H9 (cell line): ENCODE results near the gene NRP1. TPM values are rescaled to one million over a fixed set of nuclear protein-coding genes. Genes with fewer than 3 reads are reported as not detected.

ENCODE experiments used
- DNase-seq: peaks from one replicate; pipeline ENCODE4 v3.0.0-alpha.2; 2017
- H2AFZ ChIP-seq: one replicate; pipeline ENCODE4 v1.6.1; 2013; ENCODE audit warnings: mild to moderate bottlenecking, low read length, control low read depth, moderate library complexity
- H2AK5ac ChIP-seq: 2 replicates; pipeline ENCODE4 v1.6.1; 2013; ENCODE audit warnings: low read length, control low read depth, mixed read lengths; ENCODE audit not compliant: insufficient read length
- H2BK120ac ChIP-seq: one replicate; pipeline ENCODE4 v1.6.1; 2013; ENCODE audit warnings: low read depth, mild to moderate bottlenecking, low read length, control low read depth, inconsistent platforms; ENCODE audit not compliant: poor library complexity, severe bottlenecking
- H2BK12ac ChIP-seq: 2 replicates; pipeline ENCODE4 v1.6.1; 2013; ENCODE audit warnings: low read length, control low read depth, mixed read lengths, low read depth; ENCODE audit not compliant: insufficient read length
- H2BK15ac ChIP-seq: 2 replicates; pipeline ENCODE4 v1.6.1; 2013; ENCODE audit warnings: low read depth, low read length, control low read depth
- H2BK20ac ChIP-seq: one replicate; pipeline ENCODE4 v1.6.1; 2013; ENCODE audit warnings: low read depth, mild to moderate bottlenecking, low read length, control low read depth, inconsistent platforms; ENCODE audit not compliant: poor library complexity, severe bottlenecking
- H2BK5ac ChIP-seq: 2 replicates; pipeline ENCODE4 v1.6.1; 2013; ENCODE audit warnings: low read length, control low read depth, mixed read lengths; ENCODE audit not compliant: insufficient read length
- H3K14ac ChIP-seq: 2 replicates; pipeline ENCODE4 v1.6.1; 2013; ENCODE audit warnings: low read length, control low read depth; ENCODE audit not compliant: insufficient read depth
- H3K18ac ChIP-seq: 2 replicates; pipeline ENCODE4 v1.6.1; 2013; ENCODE audit warnings: low read depth, mild to moderate bottlenecking, mixed read lengths, low read length, control low read depth; ENCODE audit not compliant: insufficient read length
- H3K23ac ChIP-seq: 2 replicates; pipeline ENCODE4 v1.6.1; 2013; ENCODE audit warnings: low read length, control low read depth, mixed read lengths, low read depth; ENCODE audit not compliant: insufficient read length
- H3K23me2 ChIP-seq: 2 replicates; pipeline ENCODE4 v1.6.1; 2013; ENCODE audit warnings: low read depth, mild to moderate bottlenecking, mixed read lengths, low read length, control low read depth; ENCODE audit not compliant: insufficient read length, poor library complexity, severe bottlenecking
- H3K27ac ChIP-seq: 2 replicates; pipeline ENCODE4 v1.5.1; 2013; ENCODE audit warnings: low read length, control low read depth, mixed read lengths, low read depth; ENCODE audit not compliant: insufficient read length
- H3K27me3 ChIP-seq: 2 replicates; pipeline ENCODE4 v1.6.1; 2013; ENCODE audit warnings: low read length, control low read depth, inconsistent platforms; ENCODE audit not compliant: insufficient read depth
- H3K4ac ChIP-seq: 2 replicates; pipeline ENCODE4 v1.6.1; 2013; ENCODE audit warnings: low read depth, mild to moderate bottlenecking, control low read depth, inconsistent platforms, low read length, moderate library complexity
- H3K4me1 ChIP-seq: 2 replicates; pipeline ENCODE4 v1.6.1; 2013; ENCODE audit warnings: low read length, control low read depth, inconsistent platforms; ENCODE audit not compliant: insufficient read depth
- H3K4me2 ChIP-seq: 2 replicates; pipeline ENCODE4 v1.6.1; 2013; ENCODE audit warnings: low read length, control low read depth, mixed read lengths; ENCODE audit not compliant: insufficient read length, insufficient read depth
- H3K56ac ChIP-seq: 2 replicates; pipeline ENCODE4 v1.6.1; 2013; ENCODE audit warnings: low read depth, mild to moderate bottlenecking, mixed read lengths, low read length, control low read depth; ENCODE audit not compliant: insufficient read length
- H3K79me1 ChIP-seq: 2 replicates; pipeline ENCODE4 v1.6.1; 2013; ENCODE audit warnings: low read depth, mild to moderate bottlenecking, moderate library complexity, low read length, control low read depth, inconsistent platforms; ENCODE audit not compliant: insufficient read depth, poor library complexity, severe bottlenecking
- H3K79me2 ChIP-seq: 2 replicates; pipeline ENCODE4 v1.6.1; 2013; ENCODE audit warnings: low read length, control low read depth, inconsistent platforms; ENCODE audit not compliant: insufficient read depth
- H3K9ac ChIP-seq: 2 replicates; pipeline ENCODE4 v1.6.1; 2013; ENCODE audit warnings: low read length, control low read depth, mixed read lengths; ENCODE audit not compliant: insufficient read length; ENCODE audit errors: extremely low read depth
- H3K9me3 ChIP-seq: one replicate; pipeline ENCODE4 v1.6.1; 2013; ENCODE audit warnings: low read depth, low read length, inconsistent platforms; ENCODE audit not compliant: control insufficient read depth
- H3T11ph ChIP-seq: one replicate; pipeline ENCODE4 v1.6.1; 2013; ENCODE audit warnings: mild to moderate bottlenecking, low read length, control low read depth, inconsistent platforms
- H4K20me1 ChIP-seq: one replicate; pipeline ENCODE4 v1.6.1; 2013; ENCODE audit not compliant: control insufficient read depth, insufficient read length, insufficient read depth
- H4K5ac ChIP-seq: 2 replicates; pipeline ENCODE4 v1.6.1; 2013; ENCODE audit warnings: low read depth, mild to moderate bottlenecking, mixed read lengths, low read length, control low read depth; ENCODE audit not compliant: insufficient read length
- H4K8ac ChIP-seq: replicated peaks from 2 replicates; pipeline ENCODE4 v1.6.1; 2013; ENCODE audit warnings: low read length, control low read depth, mixed read lengths, low read depth; ENCODE audit not compliant: insufficient read length
- H4K91ac ChIP-seq: 2 replicates; pipeline ENCODE4 v1.6.1; 2013; ENCODE audit warnings: low read depth, mild to moderate bottlenecking, moderate library complexity, mixed read lengths, low read length, control low read depth; ENCODE audit not compliant: insufficient read length
- H3K27ac Mint-ChIP-seq, 3 experiments: 2 replicates in 2 of 3; 3 replicates in 1 of 3; pipeline ENCODE4 v1.8.0; 2020 to 2021; ENCODE audit warnings: mixed read lengths in 3 of 3, mild to moderate bottlenecking in 1 of 3, moderate library complexity in 1 of 3
- H3K27me3 Mint-ChIP-seq: 2 replicates; pipeline ENCODE4 v1.8.0; 2021; ENCODE audit warnings: low read depth, mild to moderate bottlenecking, moderate library complexity, mixed read lengths
- H3K36me3 Mint-ChIP-seq, 3 experiments: 2 replicates in 2 of 3; 3 replicates in 1 of 3; pipeline ENCODE4 v1.8.0; 2020 to 2021; ENCODE audit warnings: low read depth in 3 of 3, mixed read lengths in 3 of 3; ENCODE audit not compliant: insufficient read depth in 1 of 3
- H3K4me1 Mint-ChIP-seq, 2 experiments: 2 replicates each; pipeline ENCODE4 v1.8.0; 2020; ENCODE audit warnings: mixed read lengths in 2 of 2
- H3K4me3 Mint-ChIP-seq, 2 experiments: 2 replicates in 1 of 2; 3 replicates in 1 of 2; pipeline ENCODE4 v1.8.0; 2020 to 2021; ENCODE audit warnings: mild to moderate bottlenecking in 2 of 2, mixed read lengths in 2 of 2, moderate library complexity in 1 of 2
- H3K9me3 Mint-ChIP-seq, 2 experiments: 2 replicates in 1 of 2; 3 replicates in 1 of 2; pipeline ENCODE4 v1.8.0; 2020; ENCODE audit warnings: mild to moderate bottlenecking in 2 of 2, mixed read lengths in 2 of 2, moderate library complexity in 1 of 2
- WGBS: extraction: QIAGEN DNeasy Blood & Tissue Kit; methylation state at CpG from one replicate; pipeline ENCODE4 v1.1.7; 2013; ENCODE audit warnings: missing lambda C conversion rate, low lambda C conversion rate, mixed read lengths; ENCODE audit not compliant: insufficient read length; ENCODE audit errors: extremely low coverage; 5-methylcytosine and 5-hydroxymethylcytosine counted together
- total RNA-seq: library from RNA; stranded (reverse); gene quantifications from 2 replicates; pipeline ENCODE4 v1.2.1, GENCODE V29; 2021
- TF ChIP-seq, protein P1 (sequence below): fragments of 200-600 bp; sonication (generic); conservative IDR thresholded peaks from 3 replicates; pipeline ENCODE4 v1.8.0; 2021; ENCODE audit warnings: antibody characterized with exemption, mild to moderate bottlenecking

NRP1 gene
- total RNA-seq, 1 experiment from 2014 or later, result 4.6 TPM

DNA sequence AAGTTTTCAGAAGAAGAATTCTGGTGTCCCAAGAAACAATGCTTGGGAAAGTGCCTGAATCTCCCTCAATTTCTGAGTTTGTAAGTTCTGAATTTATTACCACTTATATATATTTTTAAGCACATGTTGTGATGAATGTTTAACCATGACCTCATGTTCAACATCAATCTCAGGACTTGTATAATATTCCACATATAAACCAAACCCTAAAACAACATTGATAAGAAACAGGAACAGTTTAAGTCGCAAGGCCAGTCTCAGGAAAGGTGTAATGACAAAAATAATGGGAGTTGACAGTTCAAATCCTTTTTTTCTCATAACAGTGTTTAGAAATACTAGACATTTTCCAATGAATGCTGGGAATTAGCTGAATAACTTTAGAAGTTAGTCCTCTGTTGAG lies 22.8 kb downstream of the NRP1 start:
- H4K20me1 ChIP-seq, result no peaks in the 10 kb centered on the region

More for the DNA sequence above, 22.8 kb downstream of the NRP1 start:
- H3K9ac ChIP-seq, result no peak overlapping the region
- H2BK15ac ChIP-seq, result no peak overlapping the region
- H3K4ac ChIP-seq, result no peak overlapping the region
- H3K4me2 ChIP-seq, result no peak overlapping the region
- WGBS, result no CpG with 5 or more reads among the region's 1 CpG
- H2BK5ac ChIP-seq, result no peak overlapping the region
- H4K5ac ChIP-seq, result no peak overlapping the region
- H3K14ac ChIP-seq, result no peak overlapping the region
- H3K23ac ChIP-seq, result no peak overlapping the region
- Mint-ChIP-seq H3K36me3 (no peaks in the 10 kb centered on the region), H3K27me3 (no peaks in the 10 kb centered on the region), H3K27ac (no peak overlapping the region), H3K4me1 (peaks cover 6 to 9% of the 10 kb centered on the region in 2 experiments; a peak in 3 of 4 replicates), H3K4me3 (no peak overlapping the region), H3K9me3 (no peaks in the 10 kb centered on the region)
- H4K91ac ChIP-seq, result no peak overlapping the region
- no peaks in the 10 kb centered on the region for H3K79me1 ChIP-seq
- H3K79me2 ChIP-seq, result no peaks in the 10 kb centered on the region
- no peak overlapping the region for H2AK5ac ChIP-seq
- no peaks in the 10 kb centered on the region for H3K27me3 ChIP-seq
- TF ChIP-seq, protein P1, sequence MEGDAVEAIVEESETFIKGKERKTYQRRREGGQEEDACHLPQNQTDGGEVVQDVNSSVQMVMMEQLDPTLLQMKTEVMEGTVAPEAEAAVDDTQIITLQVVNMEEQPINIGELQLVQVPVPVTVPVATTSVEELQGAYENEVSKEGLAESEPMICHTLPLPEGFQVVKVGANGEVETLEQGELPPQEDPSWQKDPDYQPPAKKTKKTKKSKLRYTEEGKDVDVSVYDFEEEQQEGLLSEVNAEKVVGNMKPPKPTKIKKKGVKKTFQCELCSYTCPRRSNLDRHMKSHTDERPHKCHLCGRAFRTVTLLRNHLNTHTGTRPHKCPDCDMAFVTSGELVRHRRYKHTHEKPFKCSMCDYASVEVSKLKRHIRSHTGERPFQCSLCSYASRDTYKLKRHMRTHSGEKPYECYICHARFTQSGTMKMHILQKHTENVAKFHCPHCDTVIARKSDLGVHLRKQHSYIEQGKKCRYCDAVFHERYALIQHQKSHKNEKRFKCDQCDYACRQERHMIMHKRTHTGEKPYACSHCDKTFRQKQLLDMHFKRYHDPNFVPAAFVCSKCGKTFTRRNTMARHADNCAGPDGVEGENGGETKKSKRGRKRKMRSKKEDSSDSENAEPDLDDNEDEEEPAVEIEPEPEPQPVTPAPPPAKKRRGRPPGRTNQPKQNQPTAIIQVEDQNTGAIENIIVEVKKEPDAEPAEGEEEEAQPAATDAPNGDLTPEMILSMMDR, result no peak
- H2BK120ac ChIP-seq, result no peak overlapping the region
- H2BK20ac ChIP-seq, result no peak overlapping the region
- no peak overlapping the region for H3K56ac ChIP-seq
- H4K8ac ChIP-seq, result no peak overlapping the region
- no peaks in the 10 kb centered on the region for H3K9me3 ChIP-seq
- H2AFZ ChIP-seq, result no peak overlapping the region
- peaks cover 2% of the 10 kb centered on the region; the same call in 1 of the 2 replicates for H3K4me1 ChIP-seq
- H3K23me2 ChIP-seq, result no peaks in the 10 kb centered on the region
- no peak overlapping the region for H3K18ac ChIP-seq
- no peak overlapping the region for H3T11ph ChIP-seq
- no peak overlapping the region for H3K27ac ChIP-seq
- no peak for DNase-seq
- no peak overlapping the region for H2BK12ac ChIP-seq
